GM10266 (cell line): ENCODE results near the gene LPP.

Source experiments
- DNase-seq: peaks from one replicate; pipeline ENCODE4 v3.0.0; 2012; ENCODE audit errors: extremely low spot score
- CTCF ChIP-seq: IDR thresholded peaks from 2 replicates; pipeline ENCODE4 v1.5.1; 2012; ENCODE audit warnings: mild to moderate bottlenecking, low read depth; ENCODE audit not compliant: control insufficient read depth, insufficient read depth; ENCODE audit errors: missing control alignments

LPP gene

GRCh38 chr3:188567478-188568195 lies 413.7 kb downstream of the LPP start:
- no peak for TF ChIP-seq CTCF
- no peak for DNase-seq

- TF ChIP-seq CTCF = no peak
- no peak for DNase-seq
These were observed 414.8 kb downstream of the LPP start for GRCh38 chr3:188568736-188569135.

GRCh38 chr3:188571531-188572095 lies 417.7 kb downstream of the LPP start:
- no peak for TF ChIP-seq CTCF

GRCh38 chr3:188573291-188573940 lies 419.5 kb downstream of the LPP start:
- DNase-seq = no peak

More at GRCh38 chr3:188571531-188572095, 417.7 kb downstream of the LPP start:
- DNase-seq = no peak

GRCh38 chr3:188573956-188574355 lies 420.0 kb downstream of the LPP start:
- DNase-seq = no peak
- TF ChIP-seq CTCF = no peak

More at GRCh38 chr3:188573291-188573940, 419.5 kb downstream of the LPP start:
- TF ChIP-seq CTCF = peak; percentile 19

- no peak for TF ChIP-seq CTCF
- no peak for DNase-seq
These were observed 420.9 kb downstream of the LPP start for GRCh38 chr3:188574885-188575284.

- no peak for DNase-seq
- no peak for TF ChIP-seq CTCF
These were observed 421.5 kb downstream of the LPP start for GRCh38 chr3:188575501-188575900.
